ENCODE results near the gene PPP1R7. TPM values are rescaled to one million over a fixed set of nuclear protein-coding genes. Genes with fewer than 3 reads are reported as not detected.

Gene PPP1R7
- total and polyA plus RNA-seq, 2 of the 4 experiments (the other 2 are of a cell fraction) = 60.8 to 70.0 TPM

- in situ Hi-C loops (cut with MboI; ENCODE audit: low sequenced_read_pairs) = no loop called here
- no peaks in the 10 kb centered on the region for H3K4me1 ChIP-seq (ENCODE audit: control insufficient read depth, insufficient read depth, low read length)
- H2AFZ ChIP-seq (replicated peaks; ENCODE audit: low read length, poor library complexity) = no peak overlapping the region
- peaks cover 6% of the 10 kb centered on the region for H3K36me3 ChIP-seq (ENCODE audit: control insufficient read depth, insufficient read depth, low read length)
- H3K4ac ChIP-seq (ENCODE audit: low read depth, low read length) = no peak overlapping the region
- H2BK15ac ChIP-seq (ENCODE audit: low read depth, low read length) = no peak overlapping the region
- TF ChIP-seq CHD1 (IDR thresholded peaks at IDR 0.05; ENCODE audit: low read depth, low read length) (no peak), CTCF (conservative IDR thresholded peaks at IDR 0.05; ENCODE audit: low read depth, low read length) (no peak), FOS (IDR thresholded peaks at IDR 0.05; ENCODE audit: low read depth, low read length) (no peak), USF2 (IDR thresholded peaks at IDR 0.05; ENCODE audit: low read depth, low read length) (no peak), SMC3 (IDR thresholded peaks at IDR 0.05; ENCODE audit: low read depth, low read length) (no peak)
- WGBS, 2 experiments (ENCODE audit: extremely low coverage in 2 of 2, insufficient read length in 1 of 2) = 80% methylated on average over 1 of the region's 24 CpGs; no CpG with 5 or more reads in 1 of the 2 experiments
- CTCF ChIA-PET = no interaction called here
- H3K4me3 ChIP-seq (ENCODE audit: insufficient read depth, low read depth, low read length) = no peak overlapping the region
- ATAC-seq (ENCODE audit: low read depth) (no peak), DNase-seq (no peak)
- no peak overlapping the region for H3K14ac ChIP-seq (replicated peaks; ENCODE audit: low read depth, low read length)
- H3K9ac ChIP-seq (ENCODE audit: low read depth, low read length) = no peak overlapping the region
- H3K9me3 ChIP-seq (ENCODE audit: control insufficient read depth, insufficient read depth, low read length) = peaks cover 2% of the 10 kb centered on the region; the same call in 1 of the 2 replicates
- H4K5ac ChIP-seq (ENCODE audit: low read depth, low read length) = no peak overlapping the region
- no peak overlapping the region for H3K27ac ChIP-seq (ENCODE audit: insufficient read depth, low read length)
- intact Hi-C loops (cut with micrococcal nuclease) = no loop called here
- H3K4me2 ChIP-seq (ENCODE audit: low read depth, low read length) = no peak overlapping the region
- no peak overlapping the region for H2BK5ac ChIP-seq (ENCODE audit: low read depth, low read length, poor library complexity, severe bottlenecking)
- 0 out of 4 replicates have a peak, but pooled peaks cover 0 to 2% of the 10 kb centered on the region in 2 experiments for H3K79me1 ChIP-seq (ENCODE audit: low read depth in 1 of 2, low read length in 2 of 2)
- no peak overlapping the region for H3K23ac ChIP-seq (ENCODE audit: low read depth, low read length)
- dilution Hi-C loops (cut with HindIII; ENCODE audit: low sequenced_read_pairs, unreplicated experiment) = no loop called here
- POLR2A ChIA-PET (ENCODE audit: unreplicated experiment) = no interaction called here
- H4K91ac ChIP-seq (ENCODE audit: insufficient read depth, low read depth, low read length) = no peak overlapping the region
- no peaks in the 10 kb centered on the region for H3K27me3 ChIP-seq (ENCODE audit: control insufficient read depth, insufficient read depth, low read length)
- H2BK120ac ChIP-seq (ENCODE audit: low read depth, low read length) = no peak overlapping the region
- BruUV-seq (replicated peaks) = no TSS peak
- no peaks in the 10 kb centered on the region for H4K20me1 ChIP-seq (ENCODE audit: insufficient read depth, low read length)
- no peak overlapping the region for H2AK9ac ChIP-seq (replicated peaks; ENCODE audit: low read depth, low read length, poor library complexity)
- no peak overlapping the region for H3K56ac ChIP-seq (ENCODE audit: extremely low read depth, insufficient read depth, low read length)
- no peak overlapping the region for H4K8ac ChIP-seq (ENCODE audit: low read depth in 2 of 2, low read length in 2 of 2)
- H2BK20ac ChIP-seq (ENCODE audit: low read depth, low read length) = no peak overlapping the region
- no peak overlapping the region for H2AK5ac ChIP-seq (ENCODE audit: low read depth, low read length)
- H3K9me1 ChIP-seq (ENCODE audit: insufficient read depth, low read length) = 0 out of 2 replicates have a peak, but pooled peaks cover 3% of the 10 kb centered on the region
- no peak overlapping the region for H3K18ac ChIP-seq (ENCODE audit: low read depth, low read length)
Observed at GRCh38 chr2:241118737-241119505, 31.3 kb upstream of the PPP1R7 start.

Data from IMR-90 (cell line).